H9 (cell line): ENCODE data around the gene CACNA1G. TPM values are rescaled to one million over a fixed set of nuclear protein-coding genes. Genes with fewer than 3 reads are reported as not detected.

Experiments
- DNase-seq: peaks from one replicate; pipeline ENCODE4 v3.0.0-alpha.2; 2017
- H2AFZ ChIP-seq: one replicate; pipeline ENCODE4 v1.6.1; 2013; ENCODE audit warnings: mild to moderate bottlenecking, low read length, control low read depth, moderate library complexity
- H2AK5ac ChIP-seq: 2 replicates; pipeline ENCODE4 v1.6.1; 2013; ENCODE audit warnings: low read length, control low read depth, mixed read lengths; ENCODE audit not compliant: insufficient read length
- H2BK120ac ChIP-seq: one replicate; pipeline ENCODE4 v1.6.1; 2013; ENCODE audit warnings: low read depth, mild to moderate bottlenecking, low read length, control low read depth, inconsistent platforms; ENCODE audit not compliant: poor library complexity, severe bottlenecking
- H2BK12ac ChIP-seq: 2 replicates; pipeline ENCODE4 v1.6.1; 2013; ENCODE audit warnings: low read length, control low read depth, mixed read lengths, low read depth; ENCODE audit not compliant: insufficient read length
- H2BK15ac ChIP-seq: 2 replicates; pipeline ENCODE4 v1.6.1; 2013; ENCODE audit warnings: low read depth, low read length, control low read depth
- H2BK20ac ChIP-seq: one replicate; pipeline ENCODE4 v1.6.1; 2013; ENCODE audit warnings: low read depth, mild to moderate bottlenecking, low read length, control low read depth, inconsistent platforms; ENCODE audit not compliant: poor library complexity, severe bottlenecking
- H2BK5ac ChIP-seq: 2 replicates; pipeline ENCODE4 v1.6.1; 2013; ENCODE audit warnings: low read length, control low read depth, mixed read lengths; ENCODE audit not compliant: insufficient read length
- H3K14ac ChIP-seq: 2 replicates; pipeline ENCODE4 v1.6.1; 2013; ENCODE audit warnings: low read length, control low read depth; ENCODE audit not compliant: insufficient read depth
- H3K18ac ChIP-seq: 2 replicates; pipeline ENCODE4 v1.6.1; 2013; ENCODE audit warnings: low read depth, mild to moderate bottlenecking, mixed read lengths, low read length, control low read depth; ENCODE audit not compliant: insufficient read length
- H3K23ac ChIP-seq: 2 replicates; pipeline ENCODE4 v1.6.1; 2013; ENCODE audit warnings: low read length, control low read depth, mixed read lengths, low read depth; ENCODE audit not compliant: insufficient read length
- H3K23me2 ChIP-seq: 2 replicates; pipeline ENCODE4 v1.6.1; 2013; ENCODE audit warnings: low read depth, mild to moderate bottlenecking, mixed read lengths, low read length, control low read depth; ENCODE audit not compliant: insufficient read length, poor library complexity, severe bottlenecking
- H3K27ac ChIP-seq: 2 replicates; pipeline ENCODE4 v1.5.1; 2013; ENCODE audit warnings: low read length, control low read depth, mixed read lengths, low read depth; ENCODE audit not compliant: insufficient read length
- H3K27me3 ChIP-seq: 2 replicates; pipeline ENCODE4 v1.6.1; 2013; ENCODE audit warnings: low read length, control low read depth, inconsistent platforms; ENCODE audit not compliant: insufficient read depth
- H3K4ac ChIP-seq: 2 replicates; pipeline ENCODE4 v1.6.1; 2013; ENCODE audit warnings: low read depth, mild to moderate bottlenecking, control low read depth, inconsistent platforms, low read length, moderate library complexity
- H3K4me1 ChIP-seq: 2 replicates; pipeline ENCODE4 v1.6.1; 2013; ENCODE audit warnings: low read length, control low read depth, inconsistent platforms; ENCODE audit not compliant: insufficient read depth
- H3K4me2 ChIP-seq: 2 replicates; pipeline ENCODE4 v1.6.1; 2013; ENCODE audit warnings: low read length, control low read depth, mixed read lengths; ENCODE audit not compliant: insufficient read length, insufficient read depth
- H3K56ac ChIP-seq: 2 replicates; pipeline ENCODE4 v1.6.1; 2013; ENCODE audit warnings: low read depth, mild to moderate bottlenecking, mixed read lengths, low read length, control low read depth; ENCODE audit not compliant: insufficient read length
- H3K79me1 ChIP-seq: 2 replicates; pipeline ENCODE4 v1.6.1; 2013; ENCODE audit warnings: low read depth, mild to moderate bottlenecking, moderate library complexity, low read length, control low read depth, inconsistent platforms; ENCODE audit not compliant: insufficient read depth, poor library complexity, severe bottlenecking
- H3K79me2 ChIP-seq: 2 replicates; pipeline ENCODE4 v1.6.1; 2013; ENCODE audit warnings: low read length, control low read depth, inconsistent platforms; ENCODE audit not compliant: insufficient read depth
- H3K9ac ChIP-seq: 2 replicates; pipeline ENCODE4 v1.6.1; 2013; ENCODE audit warnings: low read length, control low read depth, mixed read lengths; ENCODE audit not compliant: insufficient read length; ENCODE audit errors: extremely low read depth
- H3K9me3 ChIP-seq: one replicate; pipeline ENCODE4 v1.6.1; 2013; ENCODE audit warnings: low read depth, low read length, inconsistent platforms; ENCODE audit not compliant: control insufficient read depth
- H3T11ph ChIP-seq: one replicate; pipeline ENCODE4 v1.6.1; 2013; ENCODE audit warnings: mild to moderate bottlenecking, low read length, control low read depth, inconsistent platforms
- H4K20me1 ChIP-seq: one replicate; pipeline ENCODE4 v1.6.1; 2013; ENCODE audit not compliant: control insufficient read depth, insufficient read length, insufficient read depth
- H4K5ac ChIP-seq: 2 replicates; pipeline ENCODE4 v1.6.1; 2013; ENCODE audit warnings: low read depth, mild to moderate bottlenecking, mixed read lengths, low read length, control low read depth; ENCODE audit not compliant: insufficient read length
- H4K8ac ChIP-seq: replicated peaks from 2 replicates; pipeline ENCODE4 v1.6.1; 2013; ENCODE audit warnings: low read length, control low read depth, mixed read lengths, low read depth; ENCODE audit not compliant: insufficient read length
- H4K91ac ChIP-seq: 2 replicates; pipeline ENCODE4 v1.6.1; 2013; ENCODE audit warnings: low read depth, mild to moderate bottlenecking, moderate library complexity, mixed read lengths, low read length, control low read depth; ENCODE audit not compliant: insufficient read length
- H3K27ac Mint-ChIP-seq, 3 experiments: 2 replicates in 2 of 3; 3 replicates in 1 of 3; pipeline ENCODE4 v1.8.0; 2020 to 2021; ENCODE audit warnings: mixed read lengths in 3 of 3, mild to moderate bottlenecking in 1 of 3, moderate library complexity in 1 of 3
- H3K27me3 Mint-ChIP-seq: 2 replicates; pipeline ENCODE4 v1.8.0; 2021; ENCODE audit warnings: low read depth, mild to moderate bottlenecking, moderate library complexity, mixed read lengths
- H3K36me3 Mint-ChIP-seq, 3 experiments: 2 replicates in 2 of 3; 3 replicates in 1 of 3; pipeline ENCODE4 v1.8.0; 2020 to 2021; ENCODE audit warnings: low read depth in 3 of 3, mixed read lengths in 3 of 3; ENCODE audit not compliant: insufficient read depth in 1 of 3
- H3K4me1 Mint-ChIP-seq, 2 experiments: 2 replicates each; pipeline ENCODE4 v1.8.0; 2020; ENCODE audit warnings: mixed read lengths in 2 of 2
- H3K4me3 Mint-ChIP-seq, 2 experiments: 2 replicates in 1 of 2; 3 replicates in 1 of 2; pipeline ENCODE4 v1.8.0; 2020 to 2021; ENCODE audit warnings: mild to moderate bottlenecking in 2 of 2, mixed read lengths in 2 of 2, moderate library complexity in 1 of 2
- H3K9me3 Mint-ChIP-seq, 2 experiments: 2 replicates in 1 of 2; 3 replicates in 1 of 2; pipeline ENCODE4 v1.8.0; 2020; ENCODE audit warnings: mild to moderate bottlenecking in 2 of 2, mixed read lengths in 2 of 2, moderate library complexity in 1 of 2
- WGBS: extraction: QIAGEN DNeasy Blood & Tissue Kit; methylation state at CpG from one replicate; pipeline ENCODE4 v1.1.7; 2013; ENCODE audit warnings: missing lambda C conversion rate, low lambda C conversion rate, mixed read lengths; ENCODE audit not compliant: insufficient read length; ENCODE audit errors: extremely low coverage; 5-methylcytosine and 5-hydroxymethylcytosine counted together
- total RNA-seq: library from RNA; stranded (reverse); gene quantifications from 2 replicates; pipeline ENCODE4 v1.2.1, GENCODE V29; 2021
- TF ChIP-seq, protein P1 (sequence below): fragments of 200-600 bp; sonication (generic); conservative IDR thresholded peaks from 3 replicates; pipeline ENCODE4 v1.8.0; 2021; ENCODE audit warnings: antibody characterized with exemption, mild to moderate bottlenecking

CACNA1G gene
- total RNA-seq, 1 experiment from 2014 or later: 1.5 TPM

DNA sequence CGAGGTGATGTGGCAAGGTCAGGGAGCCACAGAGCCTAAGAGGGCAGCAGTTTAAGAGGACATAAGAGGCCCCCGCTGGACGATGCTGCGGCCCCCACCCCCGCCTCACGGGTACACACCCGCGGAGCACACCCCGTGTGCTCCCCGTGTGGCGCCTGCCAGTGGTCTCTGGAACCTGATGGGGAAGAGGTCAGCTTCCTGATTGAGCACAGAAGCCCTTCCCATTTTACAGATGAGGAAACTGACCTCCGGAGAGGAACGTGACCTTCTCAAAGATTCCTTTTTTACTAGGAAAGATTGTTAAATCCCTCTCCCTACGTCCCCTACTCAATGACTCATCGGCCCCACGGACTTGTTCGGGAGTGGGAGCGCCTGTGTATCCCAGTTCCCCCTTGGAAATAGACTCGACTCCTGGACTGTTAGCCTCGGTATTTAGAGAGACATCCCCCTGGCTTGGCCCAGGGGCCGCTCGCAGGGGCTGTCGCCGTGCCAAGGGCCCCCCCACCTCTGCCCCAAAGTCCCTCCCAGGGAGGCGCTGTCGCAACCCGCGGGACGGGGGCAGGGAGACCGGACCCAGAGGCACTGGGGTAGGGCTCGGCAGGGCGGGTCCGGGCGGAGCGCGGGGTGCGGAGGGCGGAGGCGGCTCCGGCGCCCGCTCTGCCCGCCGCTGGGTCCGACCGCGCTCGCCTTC lies 73.9 kb downstream of the CACNA1G start, which contains the start of gene ABCC3:
TSS of gene ABCC3 (plus strand) at position 658 of the 691 bp plus-strand sequence. CDS start 56 bp downstream, outside the sequence.
- Histone ChIP-seq H3K9me3 (no peaks in the 10 kb centered on the region), H3K79me1 (no peaks in the 10 kb centered on the region), H2BK120ac (no peak within 1 kb of the TSS), H2BK12ac (no peak within 1 kb of the TSS), H2BK20ac (no peak within 1 kb of the TSS), H3K56ac (no peak within 1 kb of the TSS), H4K8ac (no peak within 1 kb of the TSS), H3K14ac (no peak within 1 kb of the TSS; the same call in 1 of the 2 replicates), H4K20me1 (no peaks in the 10 kb centered on the region), H3K4me1 (no peaks in the 10 kb centered on the region; the same call in 1 of the 2 replicates), H2BK15ac (no peak within 1 kb of the TSS; the same call in 1 of the 2 replicates), H3K18ac (no peak within 1 kb of the TSS), H3T11ph (no peak within 1 kb of the TSS), H3K79me2 (no peaks in the 10 kb centered on the region), H3K9ac (no peak within 1 kb of the TSS), H4K91ac (no peak within 1 kb of the TSS), H2BK5ac (no peak within 1 kb of the TSS), H3K27me3 (peaks cover 23% of the 10 kb centered on the region; the same call in 1 of the 2 replicates), H3K23me2 (peaks cover 9% of the 10 kb centered on the region), H3K4me2 (peak within 1 kb of the TSS; percentile 53), H3K4ac (no peak within 1 kb of the TSS), H3K27ac (no peak within 1 kb of the TSS), H2AFZ (no peak within 1 kb of the TSS), H4K5ac (no peak within 1 kb of the TSS), H3K23ac (no peak within 1 kb of the TSS), H2AK5ac (no peak within 1 kb of the TSS)
- TF ChIP-seq, protein P1, sequence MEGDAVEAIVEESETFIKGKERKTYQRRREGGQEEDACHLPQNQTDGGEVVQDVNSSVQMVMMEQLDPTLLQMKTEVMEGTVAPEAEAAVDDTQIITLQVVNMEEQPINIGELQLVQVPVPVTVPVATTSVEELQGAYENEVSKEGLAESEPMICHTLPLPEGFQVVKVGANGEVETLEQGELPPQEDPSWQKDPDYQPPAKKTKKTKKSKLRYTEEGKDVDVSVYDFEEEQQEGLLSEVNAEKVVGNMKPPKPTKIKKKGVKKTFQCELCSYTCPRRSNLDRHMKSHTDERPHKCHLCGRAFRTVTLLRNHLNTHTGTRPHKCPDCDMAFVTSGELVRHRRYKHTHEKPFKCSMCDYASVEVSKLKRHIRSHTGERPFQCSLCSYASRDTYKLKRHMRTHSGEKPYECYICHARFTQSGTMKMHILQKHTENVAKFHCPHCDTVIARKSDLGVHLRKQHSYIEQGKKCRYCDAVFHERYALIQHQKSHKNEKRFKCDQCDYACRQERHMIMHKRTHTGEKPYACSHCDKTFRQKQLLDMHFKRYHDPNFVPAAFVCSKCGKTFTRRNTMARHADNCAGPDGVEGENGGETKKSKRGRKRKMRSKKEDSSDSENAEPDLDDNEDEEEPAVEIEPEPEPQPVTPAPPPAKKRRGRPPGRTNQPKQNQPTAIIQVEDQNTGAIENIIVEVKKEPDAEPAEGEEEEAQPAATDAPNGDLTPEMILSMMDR: no peak
- DNase-seq: no peak
- H3K36me3 Mint-ChIP-seq: no peaks in the 10 kb centered on the region
- WGBS: no CpG with 5 or more reads among the region's 48 CpGs
- peak within 1 kb of the TSS; percentile 47 to 68 for H3K4me3 Mint-ChIP-seq
- peaks cover 65% of the 10 kb centered on the region for H3K27me3 Mint-ChIP-seq
- H3K9me3 Mint-ChIP-seq: no peaks in the 10 kb centered on the region
- H3K4me1 Mint-ChIP-seq: peaks cover 2 to 23% of the 10 kb centered on the region in 2 experiments
- H3K27ac Mint-ChIP-seq: no peak within 1 kb of the TSS
